GM18520 (cell line): ENCODE results near the gene CLK4.
"Not testable (repeated sequence)": the region's sequence is repeated elsewhere in the genome, so short reads cannot be mapped to it uniquely, and the experiment has no call there.

Experiments
- ATAC-seq: cut with Tn5 transposase; IDR thresholded peaks from one replicate; pipeline ENCODE4 v1.9.1; 2021; ENCODE audit not compliant: unreplicated experiment

CLK4 gene

DNA sequence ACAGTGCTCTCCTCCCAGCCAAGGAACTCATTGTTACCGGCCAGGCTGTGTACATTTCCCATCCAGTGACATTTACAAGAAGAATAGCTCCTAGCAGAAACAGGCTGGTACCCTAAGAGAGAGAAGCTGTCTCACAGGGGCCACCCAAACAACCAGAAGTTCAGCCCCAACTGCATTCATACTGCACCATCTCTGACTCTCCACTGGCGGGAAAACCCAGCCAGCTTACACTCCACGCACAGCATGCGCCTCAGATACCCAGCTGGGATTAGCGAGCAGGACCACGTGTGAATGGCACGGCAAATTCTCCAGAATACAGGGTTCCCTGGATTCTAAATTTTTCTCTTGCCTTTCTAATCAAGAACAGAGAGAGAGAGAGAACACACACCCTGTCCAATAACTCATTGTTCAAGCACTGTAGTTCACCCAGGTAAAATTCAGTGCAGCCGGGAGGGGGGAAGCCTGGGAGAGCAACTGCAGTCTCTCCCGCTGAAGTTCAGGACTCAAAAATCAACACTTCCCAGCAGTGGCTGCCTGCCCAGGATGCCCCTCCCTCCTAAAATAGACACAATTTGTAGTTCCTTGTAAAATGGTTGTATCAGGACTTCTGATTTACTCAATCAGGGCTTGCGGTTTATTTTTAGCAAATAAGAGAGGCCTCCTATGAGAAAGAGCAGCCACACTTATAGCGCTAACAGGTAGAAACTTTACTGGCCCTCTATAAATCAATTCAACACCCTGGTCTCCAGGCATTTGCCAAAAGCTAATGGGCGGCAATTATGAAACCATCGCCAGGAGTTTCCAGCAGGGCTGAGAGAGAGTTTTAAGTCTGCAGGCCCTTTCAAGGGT lies 38.9 kb downstream of the CLK4 start:
- ATAC-seq = no peak

- ATAC-seq = no peak
Observed at GRCh38 chr5:178586396-178586795, 40.5 kb downstream of the CLK4 start.

GRCh38 chr5:178585421-178585820 lies 41.4 kb downstream of the CLK4 start:
- not testable (repeated sequence) for ATAC-seq

- no peak for ATAC-seq
Observed at GRCh38 chr5:178583279-178583678, 43.6 kb downstream of the CLK4 start.

- no peak for ATAC-seq
Observed at GRCh38 chr5:178582291-178582690, 44.6 kb downstream of the CLK4 start.

DNA sequence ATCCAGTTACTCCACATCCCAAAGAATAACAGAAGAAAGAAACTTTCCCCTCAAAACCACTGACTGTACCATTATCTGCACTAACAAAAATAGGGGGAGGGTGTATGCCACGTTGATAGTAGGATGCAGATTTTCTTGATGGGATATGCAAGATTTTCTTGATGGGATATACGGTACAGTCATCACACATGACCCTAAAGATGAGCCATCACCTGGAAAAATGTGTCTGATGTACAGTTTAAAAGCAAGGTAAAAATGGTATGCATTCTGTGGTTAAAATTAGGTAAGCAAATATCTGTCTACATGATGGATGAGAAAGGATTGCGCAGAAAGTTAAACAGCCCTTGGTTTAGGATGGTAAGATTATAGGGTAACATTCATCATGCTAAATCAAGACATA lies 45.2 kb downstream of the CLK4 start:
- no peak for ATAC-seq

GRCh38 chr5:178580271-178580955 lies 46.4 kb downstream of the CLK4 start:
- ATAC-seq = no peak

DNA sequence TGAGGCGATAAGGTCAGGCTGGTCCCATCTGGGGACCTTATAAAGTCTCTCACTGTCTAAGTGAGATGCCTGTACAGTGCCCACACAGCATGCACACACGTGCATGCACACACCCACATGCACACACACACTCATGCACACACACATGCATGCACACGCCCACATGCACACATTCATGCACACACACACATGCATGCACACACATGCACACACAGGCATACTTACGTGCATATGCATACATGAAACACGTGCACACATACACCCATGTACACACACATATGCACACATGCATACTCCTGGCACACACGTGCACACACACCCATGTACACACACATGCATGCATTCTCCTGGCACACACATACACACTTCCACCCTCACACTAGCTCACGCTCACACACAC lies 48.9 kb downstream of the CLK4 start:
- ATAC-seq = no peak

DNA sequence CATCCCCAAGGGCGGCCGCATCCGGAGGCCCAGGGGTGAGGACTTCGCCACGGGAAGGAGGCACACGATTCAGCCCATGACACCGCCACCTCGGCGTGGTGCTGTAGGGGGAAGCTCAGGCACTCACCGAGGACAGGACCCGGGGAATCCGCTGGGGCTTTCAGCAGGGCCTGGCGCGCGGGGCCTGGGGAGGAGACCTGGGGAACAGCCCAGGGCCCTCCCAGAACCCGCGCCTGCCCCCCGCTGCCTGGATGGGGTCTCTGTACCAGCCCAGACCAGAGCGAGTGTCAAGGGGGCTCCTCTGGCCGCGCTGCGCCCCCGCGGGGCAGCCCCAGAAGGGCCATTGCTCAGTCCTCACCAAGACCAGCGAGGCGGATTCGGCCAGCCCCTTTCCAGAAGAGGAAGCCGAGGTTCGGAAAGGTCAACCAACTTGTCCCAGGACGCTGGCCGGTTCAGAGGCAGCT lies 49.4 kb downstream of the CLK4 start:
- ATAC-seq = no peak

DNA sequence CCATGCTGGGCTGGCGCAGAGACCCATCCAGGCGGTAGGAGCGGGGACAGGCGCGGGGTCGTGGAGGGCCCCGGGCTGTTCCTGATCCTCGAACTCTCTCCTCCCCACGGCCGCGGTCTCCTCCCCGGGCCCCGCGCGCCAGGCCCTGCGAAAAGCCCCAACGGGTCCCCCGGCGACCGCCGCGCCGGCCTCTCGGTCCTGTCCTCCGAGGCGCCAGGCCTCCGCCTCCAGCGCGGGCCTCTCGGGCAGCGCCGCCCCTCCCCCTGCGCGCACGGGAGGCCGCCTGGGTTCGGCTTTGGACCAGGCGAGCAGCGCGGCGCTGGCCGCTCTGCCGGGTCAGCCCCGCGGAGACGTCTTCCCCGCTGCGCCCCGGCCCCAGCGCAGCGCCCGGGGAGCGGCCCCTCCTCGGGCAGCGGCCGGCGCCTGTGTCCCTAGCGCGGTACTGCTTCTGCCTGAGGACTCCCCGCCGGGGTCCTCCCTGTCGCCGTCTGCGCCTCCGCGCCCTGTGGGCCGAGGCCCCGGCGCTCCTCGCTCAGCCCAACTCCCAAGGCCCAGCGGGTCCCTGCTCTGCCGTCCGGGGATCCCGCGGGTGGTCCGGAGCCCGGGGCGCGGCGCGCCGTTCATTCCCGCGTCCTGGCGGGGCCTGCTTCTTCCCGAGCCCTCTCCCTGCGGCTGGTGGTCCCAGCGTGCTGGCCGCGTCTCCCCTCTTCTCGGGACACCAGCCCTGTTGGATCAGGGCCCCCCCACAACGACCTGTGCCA lies 50.1 kb downstream of the CLK4 start:
- ATAC-seq = no peak

- no peak for ATAC-seq
Observed at GRCh38 chr5:178573216-178573615, 53.6 kb downstream of the CLK4 start.

GRCh38 chr5:178572617-178573016 lies 54.2 kb downstream of the CLK4 start:
- ATAC-seq = no peak

- ATAC-seq = no peak
Observed at GRCh38 chr5:178569485-178569884, 57.4 kb downstream of the CLK4 start.

- no peak for ATAC-seq
Observed at GRCh38 chr5:178564811-178565550, 61.9 kb downstream of the CLK4 start.

DNA sequence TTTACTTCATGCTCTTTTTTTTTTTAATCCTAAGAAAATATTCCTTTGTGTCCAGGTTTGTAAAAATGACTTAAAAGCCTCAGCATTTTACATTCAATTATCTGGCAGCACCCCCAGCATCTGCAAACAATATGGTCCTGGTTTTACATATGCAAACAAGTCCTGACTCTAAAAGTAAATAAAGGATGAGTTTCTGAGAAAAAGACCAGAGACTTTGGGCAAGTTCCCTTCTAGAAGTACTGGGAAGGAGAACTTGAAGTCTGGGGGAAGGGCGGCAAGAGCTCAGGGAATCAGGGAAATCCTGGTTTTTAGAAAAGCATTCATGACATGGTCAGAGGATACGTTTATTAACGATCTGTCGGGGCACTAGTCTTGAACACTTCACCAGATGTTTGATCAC lies 62.5 kb downstream of the CLK4 start:
- no peak for ATAC-seq

- no peak for ATAC-seq
Observed at GRCh38 chr5:178563621-178564020, 63.2 kb downstream of the CLK4 start.

- no peak for ATAC-seq
Observed at GRCh38 chr5:178561746-178562264, 65.0 kb downstream of the CLK4 start.

DNA sequence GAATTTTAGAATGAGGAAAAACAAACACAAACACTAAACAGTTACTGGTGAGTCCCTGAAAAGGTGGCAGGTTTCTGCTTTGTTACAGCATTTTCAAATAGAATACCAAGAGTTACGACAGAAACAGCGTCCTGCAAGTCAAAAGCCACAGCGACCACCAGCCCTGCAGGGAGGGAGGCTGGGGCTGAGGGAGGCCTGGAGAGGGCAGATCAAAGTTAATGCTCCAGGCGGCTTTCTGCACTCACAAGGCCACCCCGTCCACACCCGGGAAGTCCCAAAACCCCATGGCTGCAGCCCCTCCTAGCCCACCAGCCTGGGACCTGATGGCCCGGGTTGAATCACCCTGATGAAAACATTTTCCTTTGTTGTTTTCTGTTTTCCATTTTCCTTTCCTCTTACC lies 65.9 kb downstream of the CLK4 start:
- no peak for ATAC-seq

GRCh38 chr5:178557416-178557815 lies 69.4 kb downstream of the CLK4 start:
- ATAC-seq = no peak

DNA sequence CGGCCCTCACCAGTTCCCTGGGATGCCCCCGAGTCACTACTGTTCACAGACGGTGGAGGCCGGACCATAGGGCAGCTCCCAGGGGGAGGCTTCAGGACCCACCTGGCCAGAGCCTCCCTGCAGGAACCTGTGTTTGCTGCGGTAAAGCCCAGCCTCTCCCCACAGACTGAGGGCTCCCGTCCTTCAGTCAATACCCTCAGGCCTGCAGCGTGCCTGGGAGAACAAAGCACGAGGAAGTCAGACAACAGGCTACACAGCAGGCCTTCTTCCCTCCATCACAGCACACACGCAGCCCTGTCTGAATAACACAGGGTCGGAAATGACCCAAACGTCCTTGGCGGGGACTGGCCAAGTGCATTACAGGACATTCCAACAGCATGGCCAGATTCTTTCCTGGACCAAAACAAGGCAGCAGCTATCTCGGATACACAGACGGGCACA lies 71.1 kb downstream of the CLK4 start:
- ATAC-seq = no peak

DNA sequence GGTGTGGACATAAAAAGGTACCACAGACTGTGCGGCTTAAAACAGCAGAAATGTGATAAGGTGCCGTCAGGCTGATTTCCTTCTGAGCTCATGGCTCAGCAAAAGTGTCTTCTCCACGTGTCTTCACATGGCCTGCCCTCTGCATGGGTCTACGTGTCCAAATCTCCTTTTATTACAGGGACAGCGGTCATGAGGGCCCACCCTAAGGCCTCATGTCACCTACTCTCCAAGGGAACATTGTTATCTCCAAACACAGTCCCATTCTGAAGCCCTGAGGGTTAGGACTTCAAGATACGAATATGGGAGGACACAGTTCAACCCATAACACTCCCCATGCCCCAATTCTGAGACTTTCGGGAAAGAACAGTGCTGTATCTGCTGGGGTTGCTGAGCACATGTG lies 71.8 kb downstream of the CLK4 start:
- ATAC-seq = no peak
